GM12878 (cell line): Measurements from ENCODE around the gene UBE2D4. TPM values are rescaled to one million over a fixed set of nuclear protein-coding genes. Genes with fewer than 3 reads are reported as not detected.

Experiments used
- ATAC-seq: fragments of 200-7000 bp; cut with Tn5 transposase; 3 replicates; pipeline ENCODE4 v1.9.1; 2020; ENCODE audit warnings: mild to moderate bottlenecking, moderate library complexity
- BruUV-seq: library from RNA; stranded (reverse); fragments of 400-500 nt; replicated peaks from 2 replicates; lab custom pipeline; 2021; lab: Mats Ljungman, UMichigan
- CTCF ChIA-PET: fragments of 300-600 bp; sonication (Branson Sonifier 250); formaldehyde crosslinking; extraction: SDS; loops from one replicate; lab custom pipeline; 2021; ENCODE audit warnings: inconsistent platforms; lab: Yijun Ruan, JAX
- POLR2A ChIA-PET: fragments of 350-600 bp; formaldehyde crosslinking; extraction: SDS; loops from one replicate; lab custom pipeline; 2021; ENCODE audit warnings: inconsistent platforms; lab: Charles Lee
- RAD21 ChIA-PET: fragments of 300-600 bp; sonication (Branson Sonifier 250); formaldehyde crosslinking; loops from one replicate; lab custom pipeline; 2023; ENCODE audit warnings: antibody characterized with exemption; ENCODE audit not compliant: unreplicated experiment; lab: Charles Lee
- SMC1A ChIA-PET: fragments of 300-600 bp; sonication (Branson Sonifier 250); formaldehyde crosslinking; loops from one replicate; lab custom pipeline; 2023; ENCODE audit not compliant: unreplicated experiment, uncharacterized antibody; lab: Charles Lee
- DNase-seq: peaks from one replicate; pipeline ENCODE4 v3.0.0-alpha.2; 2011; ENCODE audit warnings: low read depth, low spot score
- FAIRE-seq: peaks from 3 replicates; lab custom pipeline; 2011; peaks lifted over from hg19 to GRCh38; lab: Jason Lieb, UNC
- H2AFZ ChIP-seq: 2 replicates; pipeline ENCODE4 v1.6.0; 2011; ENCODE audit warnings: low read depth, low read length, control low read depth; ENCODE audit not compliant: control insufficient read depth
- H3K27ac ChIP-seq: 2 replicates; pipeline ENCODE4 v1.5.1; 2011; ENCODE audit warnings: control low read depth; ENCODE audit not compliant: control insufficient read depth, insufficient read depth
- H3K27me3 ChIP-seq, 2 experiments: replicated peaks in 1 of 2; 2 replicates each; pipeline versions ENCODE4 v1.6.0 to v1.6.1; 2011; ENCODE audit warnings: low read length in 1 of 2; ENCODE audit not compliant: control insufficient read depth in 2 of 2, insufficient read depth in 2 of 2
- H3K36me3 ChIP-seq, 2 experiments: 2 replicates each; pipeline ENCODE4 v1.5.1; 2011; ENCODE audit warnings: low read length in 1 of 2; ENCODE audit not compliant: control insufficient read depth in 2 of 2, insufficient read depth in 2 of 2
- H3K4me1 ChIP-seq: 2 replicates; pipeline ENCODE4 v1.6.1; 2011; ENCODE audit warnings: mild to moderate bottlenecking, low read length, moderate library complexity, mixed read lengths; ENCODE audit not compliant: control insufficient read depth, insufficient read depth
- H3K4me2 ChIP-seq: 2 replicates; pipeline ENCODE4 v1.6.0; 2011; ENCODE audit warnings: control low read depth; ENCODE audit not compliant: control insufficient read depth, insufficient read depth
- H3K4me3 ChIP-seq: fragments of 200-600 bp; sonication (generic); 2 replicates; pipeline ENCODE4 v1.5.1; 2016
- H3K79me2 ChIP-seq: 2 replicates; pipeline ENCODE4 v1.6.0; 2011; ENCODE audit warnings: low read length; ENCODE audit not compliant: control insufficient read depth, insufficient read depth
- H3K9ac ChIP-seq: 2 replicates; pipeline ENCODE4 v1.8.0; 2011; ENCODE audit warnings: low read length, control low read depth, mixed read lengths; ENCODE audit not compliant: control insufficient read depth, insufficient read depth
- H3K9me3 ChIP-seq: replicated peaks from 3 replicates; pipeline ENCODE4 v1.5.1; 2011; ENCODE audit warnings: mild to moderate bottlenecking, low read length; ENCODE audit not compliant: control insufficient read depth, insufficient read depth
- H4K20me1 ChIP-seq: 2 replicates; pipeline ENCODE4 v1.6.0; 2011; ENCODE audit not compliant: control insufficient read depth, insufficient read depth
- CHD4 ChIP-seq: fragments of 200-600 bp; sonication (generic); IDR thresholded peaks from 2 replicates; pipeline ENCODE4 v1.6.1; 2016; ENCODE audit warnings: mild to moderate bottlenecking
- CTCF ChIP-seq, 3 experiments: IDR thresholded peaks in 2 of 3; conservative IDR thresholded peaks in 1 of 3; 2 replicates each; pipeline ENCODE4 v1.5.1; 2011; ENCODE audit warnings: low read depth in 3 of 3, low read length in 3 of 3, mild to moderate bottlenecking in 3 of 3, control low read depth in 2 of 3, moderate library complexity in 2 of 3, inconsistent platforms in 1 of 3, mixed read lengths in 1 of 3; ENCODE audit not compliant: control insufficient read depth in 2 of 3, insufficient read depth in 1 of 3; ENCODE audit errors: extremely low read depth in 1 of 3
- ESRRA ChIP-seq: IDR thresholded peaks from 2 replicates; pipeline ENCODE4 v1.6.1; 2012; ENCODE audit warnings: mild to moderate bottlenecking, low read length, improper control_type of control experiment
- ETV6 ChIP-seq, 2 experiments: fragments of 450-650 bp in 1 of 2; IDR thresholded peaks in 1 of 2; conservative IDR thresholded peaks in 1 of 2; 2 replicates each; pipeline ENCODE4 v1.6.1; 2014; ENCODE audit warnings: antibody characterized with exemption in 1 of 2, borderline replicate concordance in 1 of 2, low read depth in 1 of 2, mild to moderate bottlenecking in 1 of 2, moderate library complexity in 1 of 2
- FOXK2 ChIP-seq: fragments of 450-650 bp; IDR thresholded peaks from 2 replicates; pipeline ENCODE4 v1.6.1; 2017; ENCODE audit warnings: mild to moderate bottlenecking, moderate library complexity
- MTA3 ChIP-seq: IDR thresholded peaks from 2 replicates; pipeline ENCODE4 v1.6.1; 2012; ENCODE audit warnings: low read length, inconsistent platforms, borderline replicate concordance
- TAF1 ChIP-seq: IDR thresholded peaks from 2 replicates; pipeline ENCODE4 v1.6.1; 2011; ENCODE audit warnings: mild to moderate bottlenecking, low read depth, low read length, borderline replicate concordance
- YBX1 ChIP-seq: fragments of 450-650 bp; IDR thresholded peaks from 2 replicates; pipeline ENCODE4 v1.6.1; 2016; ENCODE audit warnings: antibody characterized with exemption
- ZBTB4 ChIP-seq: fragments of 450-650 bp; formaldehyde crosslinking; IDR thresholded peaks from 2 replicates; pipeline ENCODE4 v1.4.0; 2022; ENCODE audit warnings: mild to moderate bottlenecking, moderate library complexity
- ZNF592 ChIP-seq: fragments of 450-650 bp; IDR thresholded peaks from 2 replicates; pipeline ENCODE4 v1.6.1; 2017; ENCODE audit warnings: mild to moderate bottlenecking, moderate library complexity
- ZSCAN29 ChIP-seq: fragments of 450-650 bp; IDR thresholded peaks from 2 replicates; pipeline ENCODE4 v1.6.1; 2017; ENCODE audit warnings: mild to moderate bottlenecking, moderate library complexity
- WGBS: methylation state at CpG from one replicate; pipeline ENCODE4 v1.1.6; 2016; ENCODE audit warnings: low lambda C conversion rate; ENCODE audit not compliant: insufficient replicate concordance, insufficient coverage; ENCODE audit errors: missing lambda C conversion rate; 5-methylcytosine and 5-hydroxymethylcytosine counted together
- in situ Hi-C: fragments of 300-500 bp; cut with MboI; formaldehyde crosslinking; loops from 9 replicates; pipeline ENCODE4 v1.14.3; 2018; ENCODE audit warnings: mixed read lengths
- intact Hi-C: fragments of 100-400 bp; cut with micrococcal nuclease; formaldehyde crosslinking; loops from one replicate; pipeline ENCODE4 v1.14.2; 2022; ENCODE audit not compliant: unreplicated experiment
- polyA plus RNA-seq, 11 experiments: library from polyadenylated mRNA; depleted of rRNA in 4 of 11; unstranded in 6 of 11; stranded (reverse) in 5 of 11; fragments of >200 nt; fragmentation: Nextera tagmentation in 4 of 11; fragmentation: Illumina TruSeq in 1 of 11; extraction: Ambion mirVana in 4 of 11; extraction: Trizol in 1 of 11; gene quantifications; 1 replicate in 1 of 11; 2 replicates in 10 of 11; pipeline versions ENCODE4 v1.2.1 to v1.2.3, GENCODE V29; 2011 to 2016; ENCODE audit warnings: inconsistent platforms in 2 of 11, missing spikeins in 2 of 11, low read depth in 1 of 11
- total RNA-seq, 4 experiments: library from RNA; depleted of rRNA in 3 of 4; stranded (reverse); fragments of >200 nt in 3 of 4; fragmentation: Illumina TruSeq in 1 of 4; extraction: Trizol in 1 of 4; gene quantifications; 2 replicates each; pipeline versions ENCODE4 v1.2.1 to v1.2.3, GENCODE V29; 2013 to 2021

UBE2D4 gene
- total and polyA plus RNA-seq, 10 of the 15 experiments (the other 5 are each of a cell fraction or from before 2014, with no cell fraction given): 3.5 to 16.6 (median 10.3) TPM

- Histone ChIP-seq H3K4me2 (no peak overlapping the region), H3K9me3 (no peaks in the 10 kb centered on the region), H3K27me3 (no peaks in the 10 kb centered on the region), H3K4me1 (no peaks in the 10 kb centered on the region), H2AFZ (no peak overlapping the region), H4K20me1 (no peaks in the 10 kb centered on the region), H3K27ac (no peak overlapping the region), H3K79me2 (no peaks in the 10 kb centered on the region), H3K36me3 (peaks cover 24 to 33% of the 10 kb centered on the region in 2 experiments), H3K9ac (no peak overlapping the region), H3K4me3 (no peak overlapping the region)
- FAIRE-seq (no peak), ATAC-seq (no peak), DNase-seq (no peak)
- in situ Hi-C loops (no loop called here), intact Hi-C loops (no loop called here)
- ChIA-PET SMC1A (interaction anchor here (0.9 to 2.1 kb wide), 2 partner anchors 15 to 18 kb away, joined by 3 to 6 read pairs; no protein-coding TSS in a partner anchor), CTCF (no interaction called here), RAD21 (no interaction called here), POLR2A (interaction anchor here (1.3 kb wide), 1 partner anchor 166 kb away, joined by 3 read pairs; the partner anchor contains the start of gene DBNL)
- WGBS: 100% methylated on average over 5 of the region's 5 CpGs
- TF ChIP-seq CHD4 (no peak), ZNF592 (no peak), CTCF (IDR thresholded peaks at IDR 0.05 in 2 of 3, conservative IDR thresholded peaks at IDR 0.05 in 1 of 3; ENCODE audit: control insufficient read depth in 2 of 3, extremely low read depth in 1 of 3, insufficient read depth in 1 of 3, low read depth in 3 of 3, low read length in 3 of 3) (no peak), ZSCAN29 (no peak), ETV6 (conservative IDR thresholded peaks at IDR 0.05 in 1 of 2, IDR thresholded peaks at IDR 0.05 in 1 of 2; ENCODE audit: borderline replicate concordance in 1 of 2, low read depth in 1 of 2) (no peak), MTA3 (no peak), ESRRA (no peak), ZBTB4 (CRISPR knock-in tag) (no peak), YBX1 (no peak), TAF1 (no peak), FOXK2 (no peak)
- BruUV-seq: no TSS peak
Measured at GRCh38 chr7:43878867-43879266, 47.4 kb upstream of the UBE2D4 start.
